SW480 (cell line): Measurements from ENCODE around the gene IPO9.

ENCODE experiments used
- DNase-seq: peaks from one replicate; pipeline ENCODE4 v3.0.0-alpha.2; 2016; ENCODE audit warnings: low spot score

IPO9 gene

DNA sequence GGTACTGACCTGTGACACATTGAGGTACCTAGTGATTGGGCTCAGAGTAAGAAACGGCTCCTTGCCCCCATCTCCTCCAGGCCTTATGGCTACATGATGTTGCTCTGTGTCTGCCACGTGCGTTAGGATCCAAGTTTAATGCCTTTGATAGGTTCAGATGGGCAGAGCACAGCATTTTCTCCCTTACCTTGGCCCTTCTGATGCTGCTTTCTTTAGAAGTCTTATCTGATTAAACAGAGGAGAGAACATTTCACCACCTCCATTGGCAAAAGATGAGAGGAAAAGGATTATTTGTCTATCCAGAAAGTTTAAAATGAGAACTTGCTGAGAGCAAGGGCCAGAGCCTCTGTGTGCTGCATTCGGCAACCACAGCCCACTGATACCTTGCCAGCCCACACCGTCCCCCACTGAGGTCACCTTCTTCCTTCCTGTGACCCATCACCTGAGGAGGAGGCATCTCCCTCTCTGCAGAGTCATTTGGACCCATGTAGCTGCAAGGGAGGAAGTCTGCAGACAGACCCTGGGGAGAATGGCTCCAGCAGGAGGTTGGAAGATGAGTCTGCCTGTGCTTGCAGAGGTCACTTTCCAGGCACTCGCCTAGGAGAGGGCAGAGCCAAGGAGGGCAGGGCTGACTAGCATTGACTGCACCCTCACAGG, 76.4 kb downstream of the IPO9 start:
- DNase-seq: no peak

DNA sequence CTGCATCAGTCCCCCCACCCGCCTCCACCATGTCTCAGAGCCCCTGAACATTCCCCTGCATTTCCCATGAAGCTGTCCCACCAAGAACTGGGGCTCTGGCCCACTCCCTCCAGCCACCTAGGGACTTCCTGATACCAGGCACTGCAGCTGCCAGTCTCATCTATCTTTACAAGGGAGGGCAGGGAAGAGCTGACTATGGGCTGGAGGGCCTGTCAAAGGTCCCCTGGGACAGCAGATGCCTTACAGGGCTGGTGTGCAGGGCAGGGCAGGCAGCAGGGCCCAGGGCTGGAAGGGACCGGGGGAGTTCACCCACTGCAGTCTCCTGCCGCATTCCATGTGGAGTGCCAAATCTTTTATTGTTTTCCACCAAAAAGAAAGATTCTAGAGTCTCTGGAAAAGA, 77.4 kb downstream of the IPO9 start:
- no peak for DNase-seq

GRCh38 chr1:201907621-201908020, 78.7 kb downstream of the IPO9 start:
- no peak for DNase-seq

GRCh38 chr1:201911826-201912571, 83.0 kb downstream of the IPO9 start:
- DNase-seq: no peak

DNA sequence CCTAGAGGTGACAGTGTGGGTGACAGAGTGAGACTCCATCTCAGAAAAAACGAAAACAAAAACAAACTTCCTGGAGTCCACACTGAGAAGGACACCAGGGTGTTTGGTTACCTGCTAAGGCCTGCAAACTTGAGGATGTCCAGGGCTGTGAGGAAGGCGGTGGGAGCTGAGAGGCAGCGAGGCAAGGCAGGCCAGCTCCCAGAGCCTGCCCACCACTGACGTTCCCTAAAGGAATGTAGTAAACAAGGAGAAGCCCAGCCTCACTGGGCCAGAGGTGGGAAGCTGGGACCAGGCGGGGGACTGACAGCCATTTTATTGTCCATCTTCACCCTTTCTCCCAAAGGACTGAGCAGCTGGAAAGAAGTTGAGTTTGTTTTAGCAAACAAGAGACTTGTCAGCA, 83.9 kb downstream of the IPO9 start:
- no peak for DNase-seq

DNA sequence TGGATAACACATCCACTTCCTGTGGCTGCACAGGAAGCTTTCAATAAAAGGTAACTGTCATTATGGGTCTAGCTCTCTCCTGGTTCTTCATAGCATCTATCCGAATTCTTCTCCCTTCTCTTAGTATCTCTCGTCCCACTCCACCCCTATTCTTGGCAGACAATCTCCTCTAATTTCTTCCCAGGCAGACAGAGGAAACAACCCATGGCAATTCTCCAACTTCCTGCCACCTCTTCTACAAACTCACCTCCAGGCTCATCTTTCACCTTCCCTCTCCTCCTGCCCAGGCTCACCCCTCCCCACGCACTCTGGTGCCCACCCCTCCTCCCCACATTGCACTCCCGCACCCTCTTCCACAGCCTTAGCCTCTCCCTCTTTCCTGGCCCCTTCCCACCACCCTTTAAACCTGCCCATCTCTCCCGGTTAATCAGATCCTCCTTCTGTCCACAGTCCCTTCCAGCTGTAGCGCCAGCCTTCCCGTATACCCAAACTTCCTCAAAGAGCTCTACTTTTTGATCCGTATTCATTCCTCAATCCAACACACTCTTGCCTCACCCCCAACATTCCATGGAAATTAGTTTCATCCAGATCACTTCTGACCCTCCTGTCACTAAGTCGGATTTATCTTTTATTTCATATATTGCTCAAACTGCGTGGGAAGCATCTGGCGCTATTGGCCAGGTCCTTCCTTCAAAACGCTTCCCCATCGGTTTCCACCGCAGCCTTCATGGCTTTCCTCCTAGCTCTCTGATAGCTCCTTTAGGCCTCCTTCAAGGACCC, 85.7 kb downstream of the IPO9 start:
- DNase-seq: no peak

- DNase-seq: no peak
Measured at GRCh38 chr1:201916649-201917249, 87.8 kb downstream of the IPO9 start.

GRCh38 chr1:201917362-201918033, 88.5 kb downstream of the IPO9 start:
- DNase-seq: no peak

GRCh38 chr1:201918343-201918742, 89.4 kb downstream of the IPO9 start:
- no peak for DNase-seq

GRCh38 chr1:201921952-201922558, 93.1 kb downstream of the IPO9 start:
- DNase-seq: no peak

- no peak for DNase-seq
Measured at GRCh38 chr1:201925301-201925567, 96.3 kb downstream of the IPO9 start.

- DNase-seq: no peak
Measured at GRCh38 chr1:201925981-201926645, 97.2 kb downstream of the IPO9 start.

- no peak for DNase-seq
Measured at GRCh38 chr1:201928266-201928665, 99.3 kb downstream of the IPO9 start.

- no peak for DNase-seq
Measured at GRCh38 chr1:201930137-201930536, 101.2 kb downstream of the IPO9 start.

DNA sequence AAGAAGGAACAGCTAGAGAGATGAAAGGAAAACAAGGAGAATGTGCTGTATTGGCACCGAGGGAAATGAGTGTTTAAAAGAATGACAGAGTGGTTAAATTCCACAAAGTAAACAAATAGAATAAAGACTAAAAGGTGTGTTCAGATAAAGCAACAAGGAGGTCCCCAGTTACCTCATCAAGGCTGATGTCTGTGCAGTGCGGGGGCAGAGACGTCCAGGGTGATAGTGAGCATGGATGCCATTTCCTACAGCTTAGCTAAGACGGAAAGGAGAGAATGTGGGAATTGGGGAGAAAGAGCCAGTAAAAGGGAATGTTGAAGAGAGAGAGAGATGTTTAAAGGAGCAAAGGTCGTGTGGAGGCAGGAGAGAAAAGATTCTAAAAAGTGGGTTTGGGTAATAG, 101.8 kb downstream of the IPO9 start:
- no peak for DNase-seq
